ENCODE measurements around the gene PTGES2. TPM values are rescaled to one million over a fixed set of nuclear protein-coding genes. Genes with fewer than 3 reads are reported as not detected.

The PTGES2 gene
- total RNA-seq, 1 donor from 2014 or later = 47.5 TPM

GRCh38 chr9:128163523-128164306 is 36.2 kb upstream of the PTGES2 start:
- no peaks in the 10 kb centered on the region for H3K27me3 ChIP-seq (ENCODE audit: control insufficient read depth in 3 of 3, insufficient read depth in 3 of 3, low read length in 3 of 3)
- peaks cover 11 to 23% (median 20%) of the 10 kb centered on the region in 3 donors for H3K4me1 ChIP-seq (ENCODE audit: control insufficient read depth in 3 of 3, insufficient read depth in 3 of 3, low read length in 3 of 3)
- no peak overlapping the region for H3K27ac ChIP-seq (ENCODE audit: low read depth, low read length)
- H3K36me3 ChIP-seq (ENCODE audit: control insufficient read depth in 3 of 3, insufficient read depth in 3 of 3, low read length in 3 of 3) = peaks cover 38 to 51% (median 44%) of the 10 kb centered on the region in 3 donors
- H3K9me3 ChIP-seq (ENCODE audit: control insufficient read depth in 3 of 3, low read length in 3 of 3) = no peaks in the 10 kb centered on the region
- no peak overlapping the region for H3K4me3 ChIP-seq (ENCODE audit: low read length in 3 of 3)
- no peak overlapping the region for H3K9ac ChIP-seq (ENCODE audit: low read depth in 1 of 3, low read length in 3 of 3)

DNA sequence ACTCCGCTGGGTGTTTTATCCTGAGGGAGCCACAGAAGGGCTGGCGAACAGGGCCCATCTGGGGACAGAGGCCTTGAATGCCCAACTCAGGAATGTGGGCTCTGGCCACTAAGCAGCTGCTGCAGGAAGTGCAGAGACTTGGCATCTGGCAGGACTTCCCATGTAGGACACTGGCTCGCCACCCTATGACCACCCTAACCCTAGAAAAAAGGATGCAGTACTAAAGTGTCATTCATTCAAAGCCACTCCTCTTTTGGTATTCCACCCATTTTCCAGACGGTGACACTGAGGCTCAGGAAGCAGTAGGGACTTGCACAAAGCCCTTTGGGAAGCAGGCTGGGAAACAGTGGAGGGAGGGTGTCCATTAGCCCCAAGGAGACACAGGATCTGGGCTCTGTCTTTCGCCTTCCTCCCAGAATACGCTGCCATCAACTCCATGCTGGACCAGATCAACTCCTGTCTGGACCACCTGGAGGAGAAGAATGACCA is 35.5 kb upstream of the PTGES2 start:
- no peak overlapping the region for H3K9ac ChIP-seq (ENCODE audit: low read depth in 1 of 3, low read length in 3 of 3)
- H3K27ac ChIP-seq (ENCODE audit: low read depth, low read length) = no peak overlapping the region
- H3K4me1 ChIP-seq (ENCODE audit: control insufficient read depth in 3 of 3, insufficient read depth in 3 of 3, low read length in 3 of 3) = peaks cover 11 to 23% (median 20%) of the 10 kb centered on the region in 3 donors
- peaks cover 34 to 46% (median 40%) of the 10 kb centered on the region in 3 donors for H3K36me3 ChIP-seq (ENCODE audit: control insufficient read depth in 3 of 3, insufficient read depth in 3 of 3, low read length in 3 of 3)
- H3K27me3 ChIP-seq (ENCODE audit: control insufficient read depth in 3 of 3, insufficient read depth in 3 of 3, low read length in 3 of 3) = no peaks in the 10 kb centered on the region
- no peak overlapping the region for H3K4me3 ChIP-seq (ENCODE audit: low read length in 3 of 3)
- no peaks in the 10 kb centered on the region for H3K9me3 ChIP-seq (ENCODE audit: control insufficient read depth in 3 of 3, low read length in 3 of 3)

DNA sequence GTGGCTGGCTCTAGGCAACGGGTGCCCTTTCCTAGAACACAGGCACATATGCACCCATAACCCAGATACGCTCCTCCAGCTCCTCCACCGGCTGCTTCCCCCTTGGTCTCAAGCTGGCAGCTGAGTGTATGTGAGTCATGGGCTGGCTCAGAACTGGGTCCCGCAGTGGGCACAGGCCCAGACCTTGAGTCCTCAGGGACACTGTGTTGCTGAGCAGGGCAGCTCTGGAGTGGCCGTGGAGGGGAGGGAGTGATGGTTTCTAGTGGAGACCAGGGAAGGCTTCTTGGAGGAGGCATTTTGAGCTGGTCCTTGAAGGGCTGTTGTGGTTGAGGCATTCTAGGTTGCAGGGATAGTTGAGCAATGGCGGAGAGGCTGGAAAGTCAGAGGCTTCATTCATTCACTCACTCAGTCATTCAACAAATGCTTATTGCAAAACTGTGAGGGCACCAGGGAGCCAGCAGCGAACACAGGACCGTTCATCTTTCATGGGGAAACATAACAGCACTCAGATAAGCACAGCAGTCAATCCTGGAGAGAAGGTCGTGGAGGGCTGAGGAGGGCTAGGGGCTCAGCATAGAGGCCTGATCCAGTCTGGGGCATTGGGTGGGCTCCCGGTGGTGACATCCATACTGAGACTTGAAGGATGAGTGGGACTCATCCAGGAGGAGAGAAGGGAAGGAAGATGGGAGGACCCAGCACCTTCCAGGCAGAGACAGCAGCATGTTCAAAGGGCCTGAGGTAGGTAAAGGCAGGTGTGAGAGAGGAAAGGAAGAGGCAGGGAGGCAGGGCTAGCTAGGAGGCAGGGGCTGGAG is 34.9 kb upstream of the PTGES2 start:
- Histone ChIP-seq H3K27ac (ENCODE audit: low read depth, low read length) (no peak overlapping the region), H3K4me3 (ENCODE audit: low read length in 3 of 3) (no peak overlapping the region), H3K9me3 (ENCODE audit: control insufficient read depth in 3 of 3, low read length in 3 of 3) (no peaks in the 10 kb centered on the region), H3K4me1 (ENCODE audit: control insufficient read depth in 3 of 3, insufficient read depth in 3 of 3, low read length in 3 of 3) (peaks cover 11 to 23% (median 20%) of the 10 kb centered on the region in 3 donors), H3K9ac (ENCODE audit: low read depth in 1 of 3, low read length in 3 of 3) (peak overlapping the region in 1 of 3 donors; percentile 16), H3K27me3 (ENCODE audit: control insufficient read depth in 3 of 3, insufficient read depth in 3 of 3, low read length in 3 of 3) (no peaks in the 10 kb centered on the region), H3K36me3 (ENCODE audit: control insufficient read depth in 3 of 3, insufficient read depth in 3 of 3, low read length in 3 of 3) (peaks cover 28 to 40% (median 34%) of the 10 kb centered on the region in 3 donors)

DNA sequence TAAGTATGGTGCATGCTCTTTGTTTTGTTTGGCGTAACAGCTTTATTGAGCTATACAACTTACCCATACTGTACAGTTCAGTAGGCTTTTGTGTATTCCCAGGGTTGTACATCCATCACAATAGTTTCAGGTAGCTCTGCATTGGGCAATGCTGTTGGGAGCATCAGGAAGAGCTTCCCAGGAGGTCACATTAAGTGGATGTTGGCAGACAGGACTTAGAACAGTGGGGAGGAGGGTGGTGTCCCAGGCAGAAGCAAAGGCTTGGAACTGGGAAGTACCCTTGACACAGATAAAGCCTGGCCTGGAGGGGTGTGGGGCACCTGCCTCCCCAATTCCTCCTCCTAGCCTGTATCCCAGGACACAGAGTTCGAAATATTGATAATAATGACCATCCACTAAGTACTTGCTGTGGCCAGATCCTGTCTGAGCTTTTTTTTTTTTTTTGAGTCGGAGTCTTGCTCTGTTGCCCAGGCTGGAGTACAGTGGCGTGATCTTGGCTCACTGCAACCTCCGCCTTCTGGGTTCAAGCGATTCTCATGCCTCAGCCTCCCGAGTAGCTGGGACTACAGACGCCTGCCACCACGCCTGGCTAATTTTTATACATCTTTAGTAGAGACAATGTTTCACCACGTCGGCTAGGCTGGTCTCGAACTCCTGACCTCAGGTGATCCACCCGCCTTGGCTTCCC is 33.8 kb upstream of the PTGES2 start:
- H3K27me3 ChIP-seq (ENCODE audit: control insufficient read depth in 3 of 3, insufficient read depth in 3 of 3, low read length in 3 of 3) = no peaks in the 10 kb centered on the region
- peaks cover 11 to 23% (median 20%) of the 10 kb centered on the region in 3 donors for H3K4me1 ChIP-seq (ENCODE audit: control insufficient read depth in 3 of 3, insufficient read depth in 3 of 3, low read length in 3 of 3)
- peak overlapping the region in 2 of 3 donors; percentile 75 to 85 for H3K9ac ChIP-seq (ENCODE audit: low read depth in 1 of 3, low read length in 3 of 3)
- H3K36me3 ChIP-seq (ENCODE audit: control insufficient read depth in 3 of 3, insufficient read depth in 3 of 3, low read length in 3 of 3) = peaks cover 18 to 29% (median 24%) of the 10 kb centered on the region in 3 donors
- peak overlapping the region in 2 of 3 donors; percentile 73 to 81 for H3K4me3 ChIP-seq (ENCODE audit: low read length in 3 of 3)
- H3K9me3 ChIP-seq (ENCODE audit: control insufficient read depth in 3 of 3, low read length in 3 of 3) = no peaks in the 10 kb centered on the region
- no peak overlapping the region for H3K27ac ChIP-seq (ENCODE audit: low read depth, low read length)

DNA sequence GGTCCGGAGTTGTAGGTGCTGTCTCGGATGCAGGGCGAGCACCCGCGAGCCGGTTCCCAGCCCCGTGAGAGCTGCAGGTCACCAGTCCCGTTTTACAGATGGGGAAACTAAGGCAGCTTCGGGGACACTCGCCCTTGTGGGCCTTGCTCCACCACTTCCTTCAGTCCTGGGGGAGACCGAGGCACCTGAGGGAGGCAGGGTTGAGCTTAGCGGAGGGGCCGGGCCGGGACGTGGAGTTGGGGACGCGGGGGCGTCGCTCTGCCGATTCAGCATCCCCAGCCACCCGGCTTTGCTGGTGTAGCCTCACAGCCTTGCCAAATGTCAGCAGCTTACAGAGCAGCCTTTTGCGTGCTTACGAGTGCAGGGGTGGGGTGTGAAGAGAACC is 33.1 kb upstream of the PTGES2 start:
- H3K4me3 ChIP-seq (ENCODE audit: low read length in 3 of 3) = peak overlapping the region; percentile 73 to 86 (median 81)
- H3K9me3 ChIP-seq (ENCODE audit: control insufficient read depth in 3 of 3, low read length in 3 of 3) = no peaks in the 10 kb centered on the region
- H3K27me3 ChIP-seq (ENCODE audit: control insufficient read depth in 3 of 3, insufficient read depth in 3 of 3, low read length in 3 of 3) = no peaks in the 10 kb centered on the region
- peak overlapping the region; percentile 75 to 85 (median 76) for H3K9ac ChIP-seq (ENCODE audit: low read depth in 1 of 3, low read length in 3 of 3)
- peaks cover 11 to 23% (median 20%) of the 10 kb centered on the region in 3 donors for H3K4me1 ChIP-seq (ENCODE audit: control insufficient read depth in 3 of 3, insufficient read depth in 3 of 3, low read length in 3 of 3)
- peak overlapping the region; percentile 12 for H3K27ac ChIP-seq (ENCODE audit: low read depth, low read length)
- peaks cover 13 to 21% (median 21%) of the 10 kb centered on the region in 3 donors for H3K36me3 ChIP-seq (ENCODE audit: control insufficient read depth in 3 of 3, insufficient read depth in 3 of 3, low read length in 3 of 3)

- Histone ChIP-seq H3K4me1 (ENCODE audit: control insufficient read depth in 3 of 3, insufficient read depth in 3 of 3, low read length in 3 of 3) (peaks cover 11 to 23% (median 20%) of the 10 kb centered on the region in 3 donors), H3K9me3 (ENCODE audit: control insufficient read depth in 3 of 3, low read length in 3 of 3) (no peaks in the 10 kb centered on the region), H3K36me3 (ENCODE audit: control insufficient read depth in 3 of 3, insufficient read depth in 3 of 3, low read length in 3 of 3) (peaks cover 13 to 21% (median 19%) of the 10 kb centered on the region in 3 donors), H3K4me3 (ENCODE audit: low read length in 3 of 3) (peak within 1 kb of the TSS; percentile 81 to 86 (median 83)), H3K27ac (ENCODE audit: low read depth, low read length) (peak within 1 kb of the TSS; percentile 19), H3K27me3 (ENCODE audit: control insufficient read depth in 3 of 3, insufficient read depth in 3 of 3, low read length in 3 of 3) (no peaks in the 10 kb centered on the region), H3K9ac (ENCODE audit: low read depth in 1 of 3, low read length in 3 of 3) (peak within 1 kb of the TSS; percentile 76 to 85 (median 84))
These were observed 32.5 kb upstream of the PTGES2 start, which contains the start of gene BBLN for GRCh38 chr9:128159784-128160602. BBLN (plus strand) TSS chr9:128160265; CDS start chr9:128160408, 143 bp downstream.

DNA sequence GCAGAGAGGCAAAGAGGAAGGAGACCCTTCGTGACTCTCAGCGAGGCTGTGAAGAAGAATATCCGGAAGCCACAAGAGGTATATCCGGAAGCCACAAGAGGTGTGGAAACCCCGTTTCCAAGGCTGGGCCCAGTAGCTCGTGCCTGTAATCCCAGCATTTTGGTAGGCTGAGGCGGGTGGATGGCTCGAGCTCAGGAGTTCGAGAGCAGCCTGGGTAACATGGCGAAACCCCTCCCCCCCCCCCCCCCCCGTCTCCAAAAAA is 31.9 kb upstream of the PTGES2 start:
- H3K36me3 ChIP-seq (ENCODE audit: control insufficient read depth in 3 of 3, insufficient read depth in 3 of 3, low read length in 3 of 3) = peaks cover 12 to 16% (median 14%) of the 10 kb centered on the region in 3 donors
- H3K9me3 ChIP-seq (ENCODE audit: control insufficient read depth in 3 of 3, low read length in 3 of 3) = no peaks in the 10 kb centered on the region
- H3K4me3 ChIP-seq (ENCODE audit: low read length in 3 of 3) = peak overlapping the region; percentile 75 to 83 (median 79)
- peaks cover 11 to 23% (median 20%) of the 10 kb centered on the region in 3 donors for H3K4me1 ChIP-seq (ENCODE audit: control insufficient read depth in 3 of 3, insufficient read depth in 3 of 3, low read length in 3 of 3)
- peak overlapping the region; percentile 19 for H3K27ac ChIP-seq (ENCODE audit: low read depth, low read length)
- peak overlapping the region; percentile 72 to 84 (median 80) for H3K9ac ChIP-seq (ENCODE audit: low read depth in 1 of 3, low read length in 3 of 3)
- H3K27me3 ChIP-seq (ENCODE audit: control insufficient read depth in 3 of 3, insufficient read depth in 3 of 3, low read length in 3 of 3) = no peaks in the 10 kb centered on the region

- Histone ChIP-seq H3K27ac (ENCODE audit: low read depth, low read length) (no peak overlapping the region), H3K27me3 (ENCODE audit: control insufficient read depth in 3 of 3, insufficient read depth in 3 of 3, low read length in 3 of 3) (no peaks in the 10 kb centered on the region), H3K9ac (ENCODE audit: low read depth in 1 of 3, low read length in 3 of 3) (no peak overlapping the region), H3K4me3 (ENCODE audit: low read length in 3 of 3) (no peak overlapping the region), H3K4me1 (ENCODE audit: control insufficient read depth in 3 of 3, insufficient read depth in 3 of 3, low read length in 3 of 3) (peaks cover 6 to 13% (median 13%) of the 10 kb centered on the region in 3 donors), H3K36me3 (ENCODE audit: control insufficient read depth in 3 of 3, insufficient read depth in 3 of 3, low read length in 3 of 3) (no peaks in the 10 kb centered on the region), H3K9me3 (ENCODE audit: control insufficient read depth in 3 of 3, low read length in 3 of 3) (no peaks in the 10 kb centered on the region)
These were observed 28.4 kb upstream of the PTGES2 start for GRCh38 chr9:128155736-128156500.

All from skeletal muscle tissue (tissue), 4 donors.